GM21576 (cell line): Measurements from ENCODE around the gene NFIL3.

Experiments used
- ATAC-seq: cut with Tn5 transposase; IDR thresholded peaks from one replicate; pipeline ENCODE4 v1.9.1; 2021; ENCODE audit warnings: mild to moderate bottlenecking, moderate library complexity; ENCODE audit not compliant: unreplicated experiment

The NFIL3 gene

GRCh38 chr9:91422758-91423711 lies 597 bp downstream of the NFIL3 start:
- ATAC-seq: peak; percentile 35

- ATAC-seq: no peak
Observed at GRCh38 chr9:91421971-91422757, 1.5 kb downstream of the NFIL3 start.

DNA sequence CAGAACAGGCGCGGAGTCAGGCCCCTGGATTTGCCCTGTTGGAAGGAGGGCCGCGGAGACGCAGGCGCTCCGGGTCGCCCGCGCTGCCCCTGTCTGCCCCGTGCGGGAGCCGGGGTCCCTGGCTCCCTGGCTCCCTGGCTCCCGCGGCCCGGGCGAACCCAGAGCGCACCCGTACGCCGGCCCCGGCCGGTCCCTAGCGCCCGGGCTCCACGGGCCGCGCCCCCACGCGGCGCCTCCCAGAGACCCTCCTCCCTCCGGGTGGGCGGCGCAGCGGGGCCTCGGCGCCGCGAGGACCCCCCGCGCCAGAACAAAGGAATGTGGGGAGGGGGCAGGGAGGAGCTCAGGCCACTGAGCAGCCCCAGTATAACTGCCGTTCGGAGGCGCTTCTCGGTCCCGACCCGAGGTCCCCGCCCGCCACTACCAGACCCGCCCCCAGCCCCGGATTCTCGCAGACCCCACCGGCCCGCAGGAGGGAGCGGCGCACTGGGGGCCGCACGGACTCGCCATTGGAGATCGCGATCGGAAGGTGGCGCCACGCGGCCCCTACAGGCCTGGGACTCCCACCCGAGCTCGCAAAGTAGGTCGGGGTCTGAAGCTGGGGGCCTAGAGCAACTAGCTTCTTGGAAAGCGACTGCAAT lies 2.4 kb downstream of the NFIL3 start:
- no peak for ATAC-seq

GRCh38 chr9:91420501-91421127 lies 3.0 kb downstream of the NFIL3 start:
- ATAC-seq: no peak

DNA sequence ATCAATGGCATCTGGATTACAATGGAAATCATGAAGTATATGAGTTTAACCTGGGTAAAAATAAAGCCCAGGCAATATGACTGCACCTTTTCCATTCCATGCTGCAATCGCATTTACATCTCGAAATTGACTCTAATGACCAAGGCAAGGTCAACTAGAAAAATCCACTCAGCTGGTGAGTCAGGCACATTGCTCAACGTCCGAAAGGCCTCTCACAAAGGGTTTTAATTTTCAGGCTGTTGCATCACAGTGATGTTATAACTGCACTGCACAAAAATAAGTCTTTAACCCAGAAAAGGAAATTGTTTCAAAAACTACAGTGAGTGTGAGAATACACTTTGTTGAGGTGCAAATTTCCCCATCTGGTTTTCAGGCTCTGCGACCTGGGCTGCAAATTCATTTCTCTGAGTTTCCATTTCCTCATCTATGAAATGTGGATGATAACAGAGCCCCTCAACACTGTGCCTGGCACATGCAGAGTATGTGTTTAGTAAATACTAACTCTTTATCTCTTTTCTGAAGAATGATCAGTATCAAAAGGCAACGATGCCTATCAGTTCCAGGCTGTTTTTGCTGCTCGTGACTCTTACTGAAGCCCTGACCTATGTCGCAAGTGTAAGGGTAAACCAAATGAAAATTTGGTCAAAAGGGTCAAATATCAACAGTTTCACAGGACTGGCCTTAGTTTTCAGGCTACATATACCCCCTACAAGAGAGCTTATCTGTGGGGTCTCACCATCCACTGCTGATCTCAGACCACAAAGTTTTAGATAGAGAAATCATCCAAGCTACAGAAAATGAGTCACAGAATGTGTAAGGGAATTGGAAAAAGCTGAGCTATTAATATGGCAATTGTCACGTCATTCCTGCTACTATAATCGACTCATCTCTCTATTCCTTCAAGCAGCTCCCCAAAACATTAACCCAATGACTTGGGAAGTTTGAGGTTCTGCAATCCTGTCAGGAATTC lies 4.1 kb downstream of the NFIL3 start:
- no peak for ATAC-seq

GRCh38 chr9:91418215-91418610 lies 5.4 kb downstream of the NFIL3 start:
- no peak for ATAC-seq

DNA sequence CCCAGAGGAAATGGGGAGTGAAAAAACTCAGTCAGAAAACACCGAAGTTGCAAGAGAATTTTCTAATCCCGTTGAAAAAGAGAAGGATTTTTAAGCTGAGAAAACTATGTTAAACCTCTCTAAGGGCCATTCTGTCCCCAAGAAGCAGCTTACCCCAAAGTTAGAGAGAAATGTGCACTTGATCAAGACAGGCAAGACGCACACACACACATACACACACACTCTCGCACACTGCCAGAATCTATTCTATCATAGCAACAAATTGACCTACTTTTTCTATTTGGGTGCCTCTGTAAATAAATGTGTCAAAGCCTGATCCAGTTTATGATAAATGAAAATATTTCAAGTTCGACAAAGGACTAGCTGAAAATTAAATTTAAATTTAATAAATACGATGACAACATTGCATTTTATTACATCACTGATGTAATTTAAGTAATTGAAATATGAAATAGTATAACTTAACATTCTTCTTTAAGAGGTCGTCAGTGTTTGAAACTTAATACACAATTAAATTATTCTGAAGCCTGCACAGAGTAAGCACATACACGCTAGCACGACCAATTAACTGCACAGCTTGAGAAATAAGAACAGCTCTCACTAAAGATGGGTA lies 5.9 kb downstream of the NFIL3 start:
- no peak for ATAC-seq

- no peak for ATAC-seq
Observed at GRCh38 chr9:91416096-91416712, 7.4 kb downstream of the NFIL3 start.

GRCh38 chr9:91415290-91415689 lies 8.3 kb downstream of the NFIL3 start:
- peak; percentile 94 for ATAC-seq

GRCh38 chr9:91412941-91413340 lies 10.7 kb downstream of the NFIL3 start:
- ATAC-seq: no peak

GRCh38 chr9:91411096-91411771 lies 12.4 kb downstream of the NFIL3 start:
- no peak for ATAC-seq

DNA sequence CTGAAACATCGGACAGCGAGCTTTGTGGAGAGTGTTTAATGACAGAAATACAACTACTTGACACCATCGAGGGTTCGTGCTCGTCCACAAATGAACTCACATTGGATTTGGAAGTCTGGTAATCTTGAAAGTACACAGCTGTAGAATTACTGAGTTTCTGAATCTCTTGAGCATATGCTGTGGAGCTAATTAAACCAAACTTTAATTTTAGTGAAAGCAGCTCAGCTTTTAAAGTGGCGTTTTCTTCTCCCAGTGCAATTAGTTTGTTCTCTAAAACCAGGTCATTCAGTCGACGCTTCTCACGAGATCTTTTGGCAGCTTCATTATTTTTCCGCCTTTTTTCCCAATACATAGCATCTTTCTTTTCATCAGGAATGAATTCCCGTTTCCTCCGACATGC lies 13.5 kb downstream of the NFIL3 start:
- ATAC-seq: no peak

DNA sequence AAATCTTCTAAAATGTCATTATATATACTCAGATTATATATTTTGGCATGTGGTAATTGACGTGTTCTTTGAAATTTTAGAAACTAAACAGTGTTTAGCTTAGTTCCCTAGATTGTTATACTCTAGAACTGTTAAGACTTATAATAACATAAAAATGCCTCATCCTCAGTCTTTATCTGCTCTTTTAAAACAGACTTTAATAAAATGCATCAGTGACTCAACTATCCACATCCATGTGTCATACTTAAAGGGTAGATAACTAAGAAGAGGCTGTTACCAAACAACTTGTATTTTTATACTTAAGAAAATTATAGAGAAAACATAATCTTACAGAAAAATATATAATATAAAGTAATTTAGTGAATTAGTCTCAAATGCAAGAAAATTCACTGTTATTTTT lies 15.2 kb downstream of the NFIL3 start:
- no peak for ATAC-seq

GRCh38 chr9:91407580-91408318 lies 15.9 kb downstream of the NFIL3 start:
- ATAC-seq: no peak

DNA sequence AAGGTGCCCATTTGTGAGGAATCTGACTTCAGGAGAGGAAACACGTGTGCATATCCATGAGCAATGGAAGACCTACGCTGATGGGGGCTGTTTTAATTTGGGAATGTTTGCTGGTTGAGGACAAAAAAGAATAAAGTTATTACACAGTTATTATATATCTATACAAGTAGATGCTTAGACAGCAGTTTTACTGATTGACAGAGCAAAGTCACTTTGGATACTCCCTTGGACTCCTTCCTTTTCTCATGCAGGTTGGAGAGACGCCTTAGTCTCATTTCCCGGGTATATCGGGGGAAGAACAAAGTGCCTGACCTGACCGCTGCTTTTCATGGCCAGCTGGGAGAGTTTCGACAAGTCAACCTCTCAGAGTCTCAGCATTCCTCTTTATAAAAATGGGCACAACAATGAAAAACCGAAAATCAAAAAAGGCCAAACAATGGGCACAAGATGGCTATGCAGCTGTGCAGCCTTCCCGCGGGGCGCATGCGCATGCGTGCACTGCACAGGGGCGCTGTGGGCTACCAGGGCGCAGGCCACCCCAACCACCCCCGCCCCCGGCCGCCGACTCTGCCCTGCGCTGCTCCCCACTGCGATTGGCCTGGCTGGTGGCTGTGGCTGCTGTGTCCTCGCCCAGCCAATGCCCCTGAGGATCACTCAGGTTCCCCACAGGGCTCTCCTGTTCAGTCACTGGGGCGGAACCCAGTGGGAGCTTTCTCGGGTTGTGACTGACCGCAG lies 18.1 kb downstream of the NFIL3 start:
- ATAC-seq: no peak

DNA sequence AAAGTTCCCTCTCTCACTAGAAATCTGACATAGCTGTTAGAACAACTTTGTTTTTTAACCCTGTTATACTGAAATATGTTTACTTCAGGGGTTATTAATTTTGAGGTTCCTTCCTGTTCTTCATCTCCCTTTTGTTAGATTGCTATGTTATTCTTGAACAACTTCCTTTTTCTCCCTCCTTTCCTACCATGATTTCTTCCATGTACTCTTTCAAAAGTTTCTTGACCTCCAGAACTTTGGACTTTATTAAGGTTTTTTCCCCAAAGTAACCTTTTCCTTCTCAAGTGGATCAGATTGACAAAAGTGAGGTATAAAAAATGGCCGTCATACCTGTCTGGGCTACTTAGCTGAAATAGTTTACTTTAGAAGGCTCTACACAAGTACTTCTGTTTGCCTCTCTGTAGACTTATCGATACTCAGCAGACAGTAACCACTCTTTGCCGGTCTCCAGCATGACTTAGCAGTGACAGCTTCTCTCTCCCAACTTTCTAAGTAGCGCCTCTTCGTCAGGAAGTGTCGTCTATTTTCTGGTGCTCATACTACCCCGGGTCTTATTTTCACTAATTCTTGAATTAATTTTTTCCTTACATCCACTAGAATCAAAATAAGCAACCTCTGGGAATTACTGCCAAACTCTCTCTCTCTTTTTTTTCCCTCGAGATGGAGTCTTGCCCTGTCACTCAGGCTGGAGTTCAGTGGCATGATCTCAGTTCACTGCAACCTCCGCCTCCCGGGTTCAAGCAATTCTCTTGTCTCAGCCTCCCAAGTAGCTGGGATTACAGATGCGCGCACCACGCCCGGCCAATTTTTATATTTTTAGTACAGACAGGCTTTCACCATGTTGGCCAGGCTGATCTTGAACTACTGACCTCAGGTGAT lies 19.7 kb downstream of the NFIL3 start:
- no peak for ATAC-seq
